WTC11 (cell line): Measurements from ENCODE around the gene APOBEC3B. TPM values are rescaled to one million over a fixed set of nuclear protein-coding genes. Genes with fewer than 3 reads are reported as not detected.
"Not testable (repeated sequence)": the region's sequence is repeated elsewhere in the genome, so short reads cannot be mapped to it uniquely, and the experiment has no call there.

Experiments
- ATAC-seq: fragments of 200-7000 bp; cut with Tn5 transposase; 2 replicates; pipeline ENCODE4 v1.10.0; 2021; ENCODE audit warnings: mild to moderate bottlenecking, moderate library complexity
- CTCF ChIA-PET: fragments of 300-600 bp; sonication (Branson Sonifier 250); formaldehyde crosslinking; loops from one replicate; lab custom pipeline; 2021; ENCODE audit warnings: antibody characterized with exemption; lab: Charles Lee
- POLR2A ChIA-PET: fragments of 350-600 bp; sonication (Branson Sonifier 250); formaldehyde crosslinking; loops from one replicate; lab custom pipeline; 2021; ENCODE audit warnings: antibody characterized with exemption; lab: Charles Lee
- DNase-seq: peaks from one replicate; pipeline ENCODE4 v3.0.0; 2021; ENCODE audit warnings: low spot score
- H3K27ac Mint-ChIP-seq: 2 replicates; pipeline ENCODE4 v1.8.0; 2021; ENCODE audit warnings: mixed read lengths
- H3K27me3 Mint-ChIP-seq: 2 replicates; pipeline ENCODE4 v1.8.0; 2021; ENCODE audit warnings: low read depth, mild to moderate bottlenecking, moderate library complexity, mixed read lengths
- H3K36me3 Mint-ChIP-seq: 2 replicates; pipeline ENCODE4 v1.8.0; 2021; ENCODE audit warnings: mixed read lengths
- H3K4me1 Mint-ChIP-seq: 2 replicates; pipeline ENCODE4 v1.8.0; 2022; ENCODE audit warnings: mixed read lengths
- H3K4me3 Mint-ChIP-seq: 2 replicates; pipeline ENCODE4 v1.8.0; 2021; ENCODE audit warnings: mild to moderate bottlenecking, moderate library complexity, mixed read lengths
- H3K9me3 Mint-ChIP-seq: 2 replicates; pipeline ENCODE4 v1.8.0; 2021; ENCODE audit warnings: mixed read lengths
- ATF1 ChIP-seq: sonication (generic); formaldehyde crosslinking; IDR thresholded peaks from 2 replicates; pipeline ENCODE4 v1.8.1; 2023; ENCODE audit warnings: mild to moderate bottlenecking, moderate library complexity, missing genetic modification reagents
- CREB1 ChIP-seq: sonication (generic); formaldehyde crosslinking; IDR thresholded peaks from 2 replicates; pipeline ENCODE4 v1.8.0; 2023; ENCODE audit warnings: mild to moderate bottlenecking, missing genetic modification reagents
- ELF4 ChIP-seq: sonication (generic); formaldehyde crosslinking; IDR thresholded peaks from 2 replicates; pipeline ENCODE4 v1.8.1; 2022; ENCODE audit warnings: low read depth, mild to moderate bottlenecking, moderate library complexity, missing genetic modification reagents
- GRHL2 ChIP-seq: fragments of 250-450 bp; sonication (Bioruptor Pico); IDR thresholded peaks from 2 replicates; pipeline ENCODE4 v1.8.0; 2022; ENCODE audit warnings: mild to moderate bottlenecking, moderate library complexity; ENCODE audit not compliant: insufficient replicate concordance, severe bottlenecking
- JUN ChIP-seq: sonication (generic); formaldehyde crosslinking; IDR thresholded peaks from 2 replicates; pipeline ENCODE4 v1.8.0; 2023; ENCODE audit warnings: mild to moderate bottlenecking, missing genetic modification reagents
- NR3C1 ChIP-seq: sonication (generic); formaldehyde crosslinking; conservative IDR thresholded peaks from 2 replicates; pipeline ENCODE4 v1.8.1; 2023; ENCODE audit warnings: low read depth, mild to moderate bottlenecking, missing genetic modification reagents
- TP53 ChIP-seq: sonication (generic); formaldehyde crosslinking; IDR thresholded peaks from 2 replicates; pipeline ENCODE4 v1.8.1; 2023; ENCODE audit warnings: mild to moderate bottlenecking, missing genetic modification reagents
- ZBTB21 ChIP-seq: sonication (generic); formaldehyde crosslinking; IDR thresholded peaks from 2 replicates; pipeline ENCODE4 v1.8.1; 2023; ENCODE audit warnings: mild to moderate bottlenecking, missing genetic modification reagents, borderline replicate concordance
- total RNA-seq: library from RNA; stranded (reverse); gene quantifications from 3 replicates; pipeline ENCODE4 v1.2.3, GENCODE V29; 2021
- TF ChIP-seq, protein P1 (sequence below): sonication (generic); formaldehyde crosslinking; conservative IDR thresholded peaks from 2 replicates; pipeline ENCODE4 v1.8.1; 2022; ENCODE audit warnings: mild to moderate bottlenecking, missing genetic modification reagents
- TF ChIP-seq, protein P2 (sequence below): sonication (generic); formaldehyde crosslinking; IDR thresholded peaks from 2 replicates; pipeline ENCODE4 v1.8.0; 2022; ENCODE audit warnings: mild to moderate bottlenecking, missing genetic modification reagents
- TF ChIP-seq, protein P3 (sequence below): sonication (generic); formaldehyde crosslinking; conservative IDR thresholded peaks from 2 replicates; pipeline ENCODE4 v1.8.1; 2023; ENCODE audit warnings: mild to moderate bottlenecking, low read depth, missing genetic modification reagents, moderate library complexity
- TF ChIP-seq, protein P4 (sequence below): sonication (generic); formaldehyde crosslinking; IDR thresholded peaks from 2 replicates; pipeline ENCODE4 v1.8.1; 2023; ENCODE audit warnings: mild to moderate bottlenecking, missing genetic modification reagents, moderate library complexity

APOBEC3B gene
- total RNA-seq, 1 experiment from 2014 or later: 4.0 TPM

DNA sequence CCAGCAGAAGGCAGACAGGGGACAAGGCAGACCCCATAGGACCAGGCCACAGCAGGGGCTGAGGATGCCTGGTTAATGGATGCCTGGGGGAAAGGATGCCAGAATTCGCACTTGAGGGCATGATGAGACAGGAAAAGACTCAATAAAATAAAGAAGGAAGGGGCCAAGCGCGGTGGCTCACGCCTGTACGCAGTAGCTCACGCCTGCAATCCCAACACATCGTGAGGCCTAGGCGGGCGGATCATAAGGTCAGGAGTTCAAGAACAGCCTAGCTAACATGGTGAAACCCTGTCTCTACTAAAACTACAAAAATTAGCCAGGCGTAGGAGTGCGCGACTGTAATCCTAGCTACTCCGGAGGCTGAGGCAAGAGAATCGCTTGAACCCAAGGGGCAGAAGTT, 48.6 kb downstream of the APOBEC3B start:
- POLR2A ChIA-PET: interaction anchor here (0.5 kb wide), 1 partner anchor 23 kb away, joined by 3 read pairs; no protein-coding TSS in a partner anchor
- H3K36me3 Mint-ChIP-seq: peaks cover 8% of the 10 kb centered on the region; the same call in 1 of the 2 replicates
- CTCF ChIA-PET: interaction anchor here (0.7 to 1.3 kb wide), 3 partner anchors 10 to 262 kb away, joined by 3 to 6 read pairs (median 6); partner anchors contain the start of gene APOBEC3D
- H3K27me3 Mint-ChIP-seq: no peaks in the 10 kb centered on the region
- TF ChIP-seq, protein P1, sequence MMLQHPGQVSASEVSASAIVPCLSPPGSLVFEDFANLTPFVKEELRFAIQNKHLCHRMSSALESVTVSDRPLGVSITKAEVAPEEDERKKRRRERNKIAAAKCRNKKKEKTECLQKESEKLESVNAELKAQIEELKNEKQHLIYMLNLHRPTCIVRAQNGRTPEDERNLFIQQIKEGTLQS (CRISPR knock-in tag): no peak
- TF ChIP-seq CREB1 (CRISPR knock-in tag) (no peak), JUN (no peak), GRHL2 (CRISPR knock-in tag) (no peak), NR3C1 (CRISPR knock-in tag) (no peak), TP53 (CRISPR knock-in tag) (no peak), ATF1 (CRISPR knock-in tag) (no peak), ELF4 (CRISPR knock-in tag) (no peak)
- TF ChIP-seq, protein P2, sequence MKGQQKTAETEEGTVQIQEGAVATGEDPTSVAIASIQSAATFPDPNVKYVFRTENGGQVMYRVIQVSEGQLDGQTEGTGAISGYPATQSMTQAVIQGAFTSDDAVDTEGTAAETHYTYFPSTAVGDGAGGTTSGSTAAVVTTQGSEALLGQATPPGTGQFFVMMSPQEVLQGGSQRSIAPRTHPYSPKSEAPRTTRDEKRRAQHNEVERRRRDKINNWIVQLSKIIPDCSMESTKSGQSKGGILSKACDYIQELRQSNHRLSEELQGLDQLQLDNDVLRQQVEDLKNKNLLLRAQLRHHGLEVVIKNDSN (CRISPR knock-in tag): no peak
- TF ChIP-seq, protein P3, sequence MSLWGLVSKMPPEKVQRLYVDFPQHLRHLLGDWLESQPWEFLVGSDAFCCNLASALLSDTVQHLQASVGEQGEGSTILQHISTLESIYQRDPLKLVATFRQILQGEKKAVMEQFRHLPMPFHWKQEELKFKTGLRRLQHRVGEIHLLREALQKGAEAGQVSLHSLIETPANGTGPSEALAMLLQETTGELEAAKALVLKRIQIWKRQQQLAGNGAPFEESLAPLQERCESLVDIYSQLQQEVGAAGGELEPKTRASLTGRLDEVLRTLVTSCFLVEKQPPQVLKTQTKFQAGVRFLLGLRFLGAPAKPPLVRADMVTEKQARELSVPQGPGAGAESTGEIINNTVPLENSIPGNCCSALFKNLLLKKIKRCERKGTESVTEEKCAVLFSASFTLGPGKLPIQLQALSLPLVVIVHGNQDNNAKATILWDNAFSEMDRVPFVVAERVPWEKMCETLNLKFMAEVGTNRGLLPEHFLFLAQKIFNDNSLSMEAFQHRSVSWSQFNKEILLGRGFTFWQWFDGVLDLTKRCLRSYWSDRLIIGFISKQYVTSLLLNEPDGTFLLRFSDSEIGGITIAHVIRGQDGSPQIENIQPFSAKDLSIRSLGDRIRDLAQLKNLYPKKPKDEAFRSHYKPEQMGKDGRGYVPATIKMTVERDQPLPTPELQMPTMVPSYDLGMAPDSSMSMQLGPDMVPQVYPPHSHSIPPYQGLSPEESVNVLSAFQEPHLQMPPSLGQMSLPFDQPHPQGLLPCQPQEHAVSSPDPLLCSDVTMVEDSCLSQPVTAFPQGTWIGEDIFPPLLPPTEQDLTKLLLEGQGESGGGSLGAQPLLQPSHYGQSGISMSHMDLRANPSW (CRISPR knock-in tag): no peak
- TF ChIP-seq, all 79 proteins: peak for 0
- H3K4me3 Mint-ChIP-seq: peak overlapping the region; percentile 38; the same call in 1 of the 2 replicates
- no peak for DNase-seq
- H3K4me1 Mint-ChIP-seq: peaks cover 61% of the 10 kb centered on the region
- peak overlapping the region; percentile 94; the same call in 1 of the 2 replicates for H3K27ac Mint-ChIP-seq
- ATAC-seq: no peak
- H3K9me3 Mint-ChIP-seq: no peaks in the 10 kb centered on the region

DNA sequence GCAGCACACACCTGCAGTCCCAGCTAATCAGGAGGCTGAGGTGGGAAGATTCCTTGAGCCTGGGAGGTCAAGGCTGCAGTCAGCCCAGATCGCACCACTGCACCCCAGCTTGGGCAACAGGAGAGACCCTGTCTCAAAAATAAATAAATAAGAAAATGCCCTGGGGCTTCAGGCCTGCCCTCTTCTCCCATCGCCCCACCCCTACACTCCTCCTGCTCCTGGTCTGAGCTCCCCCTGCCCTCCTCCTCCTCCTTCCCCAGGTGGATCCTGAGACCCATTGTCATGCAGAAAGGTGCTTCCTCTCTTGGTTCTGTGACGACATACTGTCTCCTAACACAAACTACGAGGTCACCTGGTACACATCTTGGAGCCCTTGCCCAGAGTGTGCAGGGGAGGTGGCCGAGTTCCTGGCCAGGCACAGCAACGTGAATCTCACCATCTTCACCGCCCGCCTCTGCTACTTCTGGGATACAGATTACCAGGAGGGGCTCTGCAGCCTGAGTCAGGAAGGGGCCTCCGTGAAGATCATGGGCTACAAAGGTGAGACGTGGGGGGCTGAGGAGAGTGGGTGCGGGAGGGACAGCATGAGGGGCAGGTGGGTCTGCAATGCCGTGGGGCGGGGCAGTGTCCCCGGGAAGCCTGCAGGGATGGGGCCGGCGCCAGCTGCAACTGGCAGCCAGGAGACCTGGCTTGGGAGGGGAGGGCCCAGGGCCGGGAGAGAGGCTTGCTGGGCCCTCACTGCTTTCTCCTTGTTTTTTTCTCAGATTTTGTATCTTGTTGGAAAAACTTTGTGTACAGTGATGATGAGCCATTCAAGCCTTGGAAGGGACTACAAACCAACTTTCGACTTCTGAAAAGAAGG, 49.5 kb downstream of the APOBEC3B start:
- peak overlapping the region; percentile 99 for H3K27ac Mint-ChIP-seq
- peaks cover 61% of the 10 kb centered on the region for H3K4me1 Mint-ChIP-seq
- H3K27me3 Mint-ChIP-seq, H3K36me3 Mint-ChIP-seq, H3K9me3 Mint-ChIP-seq, POLR2A ChIA-PET: not testable (repeated sequence)
- ATAC-seq (peak; percentile 80), DNase-seq (peak; percentile 63)
- peak overlapping the region; percentile 71 for H3K4me3 Mint-ChIP-seq
- TF ChIP-seq, protein P4, sequence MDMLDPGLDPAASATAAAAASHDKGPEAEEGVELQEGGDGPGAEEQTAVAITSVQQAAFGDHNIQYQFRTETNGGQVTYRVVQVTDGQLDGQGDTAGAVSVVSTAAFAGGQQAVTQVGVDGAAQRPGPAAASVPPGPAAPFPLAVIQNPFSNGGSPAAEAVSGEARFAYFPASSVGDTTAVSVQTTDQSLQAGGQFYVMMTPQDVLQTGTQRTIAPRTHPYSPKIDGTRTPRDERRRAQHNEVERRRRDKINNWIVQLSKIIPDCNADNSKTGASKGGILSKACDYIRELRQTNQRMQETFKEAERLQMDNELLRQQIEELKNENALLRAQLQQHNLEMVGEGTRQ (CRISPR knock-in tag): 0 out of 2 replicates have a peak, but pooled peaks have one; percentile 32
- TF ChIP-seq ZBTB21 (CRISPR knock-in tag): peak; percentile 90
- CTCF ChIA-PET: interaction anchor here (0.6 to 1.4 kb wide), 6 partner anchors 11 to 263 kb away, joined by 3 to 6 read pairs (median 4); partner anchors contain the start of gene APOBEC3D

DNA sequence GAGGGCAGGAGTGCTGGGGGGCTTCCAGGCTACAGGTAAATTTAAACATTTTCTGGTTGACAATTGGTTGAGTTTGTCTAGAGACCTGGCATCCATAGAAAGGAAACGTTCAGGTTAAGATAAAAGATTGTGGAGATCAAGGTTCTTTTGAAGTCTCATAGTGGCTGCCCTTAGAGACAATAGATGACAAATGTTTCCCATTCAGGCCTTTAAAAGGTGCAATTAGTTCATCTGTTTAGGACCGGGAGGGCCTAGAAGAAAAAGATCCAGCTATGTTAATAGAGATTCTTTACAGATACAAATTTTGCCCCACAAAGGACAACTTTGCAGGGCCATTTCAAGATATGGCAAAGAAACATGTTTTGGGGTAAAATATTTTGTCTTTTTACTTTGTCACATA, 54.9 kb downstream of the APOBEC3B start:
- ATAC-seq, POLR2A ChIA-PET, CTCF ChIA-PET, H3K4me3 Mint-ChIP-seq, H3K36me3 Mint-ChIP-seq, DNase-seq, H3K27me3 Mint-ChIP-seq, H3K9me3 Mint-ChIP-seq: not testable (repeated sequence)
- H3K27ac Mint-ChIP-seq: 0 out of 2 replicates have a peak overlapping the region, but pooled peaks have one; percentile 50
- peaks cover 63% of the 10 kb centered on the region for H3K4me1 Mint-ChIP-seq
